GM23338 (cell line): ENCODE results near the gene WSCD1. TPM values are rescaled to one million over a fixed set of nuclear protein-coding genes. Genes with fewer than 3 reads are reported as not detected.

Experiments
- CREB1 ChIP-seq: fragments of 250-450 bp; sonication (Bioruptor Pico); IDR thresholded peaks from 2 replicates; pipeline ENCODE4 v1.5.0; 2020; ENCODE audit warnings: low read depth, mild to moderate bottlenecking, moderate library complexity
- EZH2phosphoT487 ChIP-seq: fragments of 200-600 bp; sonication (generic); IDR thresholded peaks from one replicate; pipeline ENCODE4 v1.8.1; 2018; ENCODE audit warnings: antibody characterized with exemption; ENCODE audit not compliant: unreplicated experiment
- JUNB ChIP-seq: IDR thresholded peaks from one replicate; pipeline ENCODE4 v1.6.1; 2016; ENCODE audit warnings: antibody characterized with exemption; ENCODE audit not compliant: unreplicated experiment
- POLR2AphosphoS5 ChIP-seq: IDR thresholded peaks from 2 replicates; pipeline ENCODE4 v1.6.1; 2016; ENCODE audit warnings: antibody characterized with exemption, low read depth
- STAT1 ChIP-seq: IDR thresholded peaks from one replicate; pipeline ENCODE4 v1.6.1; 2016; ENCODE audit warnings: antibody characterized with exemption; ENCODE audit not compliant: unreplicated experiment
- ZNF331 ChIP-seq: fragments of 250-450 bp; sonication (Bioruptor Pico); IDR thresholded peaks from 2 replicates; pipeline ENCODE4 v1.5.0; 2020; ENCODE audit warnings: low read depth, mild to moderate bottlenecking, moderate library complexity
- polyA plus RNA-seq: library from polyadenylated mRNA; unstranded; fragments of >200 nt; fragmentation: Nextera tagmentation; extraction: Ambion mirVana; gene quantifications from 2 replicates; pipeline ENCODE4 v1.2.1, GENCODE V29; 2016
- total RNA-seq: library from RNA; depleted of rRNA; stranded (reverse); fragments of >200 nt; shearing (Covaris generic); gene quantifications from 2 replicates; pipeline ENCODE4 v1.2.3, GENCODE V29; 2014
- TF ChIP-seq, protein P1 (sequence below): fragments of 250-450 bp; sonication (Bioruptor Pico); IDR thresholded peaks from 2 replicates; pipeline ENCODE4 v1.5.0; 2020; ENCODE audit warnings: mild to moderate bottlenecking, moderate library complexity
- TF ChIP-seq, protein P2 (sequence below): IDR thresholded peaks from 2 replicates; pipeline ENCODE4 v1.6.1; 2016; ENCODE audit warnings: antibody characterized with exemption

Gene WSCD1
- total and polyA plus RNA-seq, 2 experiments from 2014 or later = 6.1 to 38.9 TPM

GRCh38 chr17:6173653-6174052, 103.5 kb downstream of the WSCD1 start (continued):
- TF ChIP-seq, protein P1, sequence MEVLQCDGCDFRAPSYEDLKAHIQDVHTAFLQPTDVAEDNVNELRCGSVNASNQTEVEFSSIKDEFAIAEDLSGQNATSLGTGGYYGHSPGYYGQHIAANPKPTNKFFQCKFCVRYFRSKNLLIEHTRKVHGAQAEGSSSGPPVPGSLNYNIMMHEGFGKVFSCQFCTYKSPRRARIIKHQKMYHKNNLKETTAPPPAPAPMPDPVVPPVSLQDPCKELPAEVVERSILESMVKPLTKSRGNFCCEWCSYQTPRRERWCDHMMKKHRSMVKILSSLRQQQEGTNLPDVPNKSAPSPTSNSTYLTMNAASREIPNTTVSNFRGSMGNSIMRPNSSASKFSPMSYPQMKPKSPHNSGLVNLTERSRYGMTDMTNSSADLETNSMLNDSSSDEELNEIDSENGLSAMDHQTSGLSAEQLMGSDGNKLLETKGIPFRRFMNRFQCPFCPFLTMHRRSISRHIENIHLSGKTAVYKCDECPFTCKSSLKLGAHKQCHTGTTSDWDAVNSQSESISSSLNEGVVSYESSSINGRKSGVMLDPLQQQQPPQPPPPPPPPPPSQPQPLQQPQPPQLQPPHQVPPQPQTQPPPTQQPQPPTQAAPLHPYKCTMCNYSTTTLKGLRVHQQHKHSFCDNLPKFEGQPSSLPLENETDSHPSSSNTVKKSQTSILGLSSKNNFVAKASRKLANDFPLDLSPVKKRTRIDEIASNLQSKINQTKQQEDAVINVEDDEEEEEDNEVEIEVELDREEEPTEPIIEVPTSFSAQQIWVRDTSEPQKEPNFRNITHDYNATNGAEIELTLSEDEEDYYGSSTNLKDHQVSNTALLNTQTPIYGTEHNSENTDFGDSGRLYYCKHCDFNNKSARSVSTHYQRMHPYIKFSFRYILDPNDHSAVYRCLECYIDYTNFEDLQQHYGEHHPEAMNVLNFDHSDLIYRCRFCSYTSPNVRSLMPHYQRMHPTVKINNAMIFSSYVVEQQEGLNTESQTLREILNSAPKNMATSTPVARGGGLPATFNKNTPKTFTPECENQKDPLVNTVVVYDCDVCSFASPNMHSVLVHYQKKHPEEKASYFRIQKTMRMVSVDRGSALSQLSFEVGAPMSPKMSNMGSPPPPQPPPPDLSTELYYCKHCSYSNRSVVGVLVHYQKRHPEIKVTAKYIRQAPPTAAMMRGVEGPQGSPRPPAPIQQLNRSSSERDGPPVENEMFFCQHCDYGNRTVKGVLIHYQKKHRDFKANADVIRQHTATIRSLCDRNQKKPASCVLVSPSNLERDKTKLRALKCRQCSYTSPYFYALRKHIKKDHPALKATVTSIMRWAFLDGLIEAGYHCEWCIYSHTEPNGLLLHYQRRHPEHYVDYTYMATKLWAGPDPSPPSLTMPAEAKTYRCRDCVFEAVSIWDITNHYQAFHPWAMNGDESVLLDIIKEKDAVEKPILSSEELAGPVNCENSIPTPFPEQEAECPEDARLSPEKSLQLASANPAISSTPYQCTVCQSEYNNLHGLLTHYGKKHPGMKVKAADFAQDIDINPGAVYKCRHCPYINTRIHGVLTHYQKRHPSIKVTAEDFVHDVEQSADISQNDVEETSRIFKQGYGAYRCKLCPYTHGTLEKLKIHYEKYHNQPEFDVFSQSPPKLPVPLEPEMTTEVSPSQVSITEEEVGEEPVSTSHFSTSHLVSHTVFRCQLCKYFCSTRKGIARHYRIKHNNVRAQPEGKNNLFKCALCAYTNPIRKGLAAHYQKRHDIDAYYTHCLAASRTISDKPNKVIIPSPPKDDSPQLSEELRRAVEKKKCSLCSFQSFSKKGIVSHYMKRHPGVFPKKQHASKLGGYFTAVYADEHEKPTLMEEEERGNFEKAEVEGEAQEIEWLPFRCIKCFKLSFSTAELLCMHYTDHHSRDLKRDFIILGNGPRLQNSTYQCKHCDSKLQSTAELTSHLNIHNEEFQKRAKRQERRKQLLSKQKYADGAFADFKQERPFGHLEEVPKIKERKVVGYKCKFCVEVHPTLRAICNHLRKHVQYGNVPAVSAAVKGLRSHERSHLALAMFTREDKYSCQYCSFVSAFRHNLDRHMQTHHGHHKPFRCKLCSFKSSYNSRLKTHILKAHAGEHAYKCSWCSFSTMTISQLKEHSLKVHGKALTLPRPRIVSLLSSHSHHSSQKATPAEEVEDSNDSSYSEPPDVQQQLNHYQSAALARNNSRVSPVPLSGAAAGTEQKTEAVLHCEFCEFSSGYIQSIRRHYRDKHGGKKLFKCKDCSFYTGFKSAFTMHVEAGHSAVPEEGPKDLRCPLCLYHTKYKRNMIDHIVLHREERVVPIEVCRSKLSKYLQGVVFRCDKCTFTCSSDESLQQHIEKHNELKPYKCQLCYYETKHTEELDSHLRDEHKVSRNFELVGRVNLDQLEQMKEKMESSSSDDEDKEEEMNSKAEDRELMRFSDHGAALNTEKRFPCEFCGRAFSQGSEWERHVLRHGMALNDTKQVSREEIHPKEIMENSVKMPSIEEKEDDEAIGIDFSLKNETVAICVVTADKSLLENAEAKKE = no peak
- TF ChIP-seq, protein P2, sequence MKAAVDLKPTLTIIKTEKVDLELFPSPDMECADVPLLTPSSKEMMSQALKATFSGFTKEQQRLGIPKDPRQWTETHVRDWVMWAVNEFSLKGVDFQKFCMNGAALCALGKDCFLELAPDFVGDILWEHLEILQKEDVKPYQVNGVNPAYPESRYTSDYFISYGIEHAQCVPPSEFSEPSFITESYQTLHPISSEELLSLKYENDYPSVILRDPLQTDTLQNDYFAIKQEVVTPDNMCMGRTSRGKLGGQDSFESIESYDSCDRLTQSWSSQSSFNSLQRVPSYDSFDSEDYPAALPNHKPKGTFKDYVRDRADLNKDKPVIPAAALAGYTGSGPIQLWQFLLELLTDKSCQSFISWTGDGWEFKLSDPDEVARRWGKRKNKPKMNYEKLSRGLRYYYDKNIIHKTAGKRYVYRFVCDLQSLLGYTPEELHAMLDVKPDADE = no peak
- TF ChIP-seq ZNF331 (CRISPR knock-in tag) (no peak), POLR2AphosphoS5 (no peak), CREB1 (CRISPR knock-in tag) (no peak), STAT1 (no peak), EZH2phosphoT487 (no peak), JUNB (no peak)
